HepG2 (cell line): ENCODE results near the gene CHAF1A. TPM values are rescaled to one million over a fixed set of nuclear protein-coding genes. Genes with fewer than 3 reads are reported as not detected.

Experiments
- EZH2 ChIP-seq: conservative IDR thresholded peaks from 2 replicates; pipeline ENCODE4 v1.6.1; 2012; ENCODE audit warnings: mild to moderate bottlenecking, low read depth, low read length, moderate library complexity
- KDM6A ChIP-seq: IDR thresholded peaks from 2 replicates; pipeline ENCODE4 v1.6.1; 2016; ENCODE audit warnings: low read depth
- KMT2B ChIP-seq: IDR thresholded peaks from 2 replicates; pipeline ENCODE4 v1.6.1; 2016; ENCODE audit warnings: missing genetic modification reagents, missing compliant biosample characterization
- RAD51 ChIP-seq: fragments of 450-650 bp; IDR thresholded peaks from 2 replicates; pipeline ENCODE4 v1.6.1; 2016; ENCODE audit warnings: borderline replicate concordance
- SATB2 ChIP-seq: sonication (generic); formaldehyde crosslinking; IDR thresholded peaks from 2 replicates; pipeline ENCODE4 v1.5.0; 2020; ENCODE audit warnings: missing genetic modification reagents
- SNRNP70 ChIP-seq: fragments of 200-400 bp; formaldehyde crosslinking; IDR thresholded peaks from 2 replicates; pipeline ENCODE4 v1.6.1; 2017; ENCODE audit warnings: mild to moderate bottlenecking, low read depth, low read length, moderate library complexity
- ZNF12 ChIP-seq: sonication (generic); formaldehyde crosslinking; IDR thresholded peaks from 2 replicates; pipeline ENCODE4 v1.5.0; 2020; ENCODE audit warnings: missing genetic modification reagents
- ZNF367 ChIP-seq: sonication (generic); formaldehyde crosslinking; IDR thresholded peaks from 2 replicates; pipeline ENCODE4 v1.4.0; 2020; ENCODE audit warnings: missing genetic modification reagents, borderline replicate concordance
- ZNF629 ChIP-seq: sonication (generic); formaldehyde crosslinking; conservative IDR thresholded peaks from 2 replicates; pipeline ENCODE4 v1.5.0; 2020; ENCODE audit warnings: missing genetic modification reagents
- ZNF879 ChIP-seq: sonication (generic); formaldehyde crosslinking; IDR thresholded peaks from 2 replicates; pipeline ENCODE4 v1.8.1; 2023; ENCODE audit warnings: missing genetic modification reagents
- polyA plus RNA-seq, 8 experiments: library from polyadenylated mRNA; depleted of rRNA in 3 of 8; stranded (reverse) in 7 of 8; unstranded in 1 of 8; fragments of >200 nt; fragmentation: Illumina TruSeq in 4 of 8; extraction: Trizol in 4 of 8; gene quantifications; 2 replicates each; pipeline versions ENCODE4 v1.2.1 to v1.2.3, GENCODE V29; 2011 to 2016; ENCODE audit warnings: low read depth in 4 of 8, missing spikeins in 1 of 8, mixed read lengths in 1 of 8; ENCODE audit not compliant: insufficient read depth in 1 of 8
- total RNA-seq, 5 experiments: library from RNA; depleted of rRNA; stranded (reverse); fragments of >200 nt; fragmentation: Illumina TruSeq; extraction: Trizol; gene quantifications; 2 replicates each; pipeline ENCODE4 v1.2.3, GENCODE V29; 2016; ENCODE audit warnings: low read depth in 1 of 5
- TF ChIP-seq, protein P1 (sequence below): IDR thresholded peaks from 2 replicates; pipeline ENCODE4 v1.6.1; 2016; ENCODE audit warnings: low read depth
- TF ChIP-seq, protein P2 (sequence below), 2 experiments: fragments of 450-650 bp in 1 of 2; sonication (generic) in 1 of 2; formaldehyde crosslinking; IDR thresholded peaks; 2 replicates each; pipeline versions ENCODE4 v1.5.0 to v1.8.0; 2020 to 2022; ENCODE audit warnings: mild to moderate bottlenecking in 1 of 2, missing genetic modification reagents in 1 of 2
- TF ChIP-seq, protein P3 (sequence below): sonication (generic); formaldehyde crosslinking; IDR thresholded peaks from 2 replicates; pipeline ENCODE4 v1.4.0; 2020; ENCODE audit warnings: mild to moderate bottlenecking, low read depth, missing genetic modification reagents
- TF ChIP-seq, protein P4 (sequence below): sonication (generic); formaldehyde crosslinking; IDR thresholded peaks from 2 replicates; pipeline ENCODE4 v1.8.0; 2022; ENCODE audit warnings: mild to moderate bottlenecking, missing genetic modification reagents
- TF ChIP-seq, protein P5 (sequence below): sonication (generic); formaldehyde crosslinking; IDR thresholded peaks from 2 replicates; pipeline ENCODE4 v1.4.0; 2020; ENCODE audit warnings: missing genetic modification reagents, mild to moderate bottlenecking, borderline replicate concordance
- TF ChIP-seq, protein P6 (sequence below): IDR thresholded peaks from 2 replicates; pipeline ENCODE4 v1.6.1; 2016; ENCODE audit warnings: low read depth, control low read depth
- TF ChIP-seq, protein P7 (sequence below): sonication (generic); formaldehyde crosslinking; IDR thresholded peaks from 2 replicates; pipeline ENCODE4 v1.5.1; 2020; ENCODE audit warnings: missing genetic modification reagents, mild to moderate bottlenecking, borderline replicate concordance

The CHAF1A gene
- total and polyA plus RNA-seq, 2 of the 13 experiments (the other 11 are each of a cell fraction or from before 2014, with no cell fraction given) = 11.0 to 34.8 TPM

DNA sequence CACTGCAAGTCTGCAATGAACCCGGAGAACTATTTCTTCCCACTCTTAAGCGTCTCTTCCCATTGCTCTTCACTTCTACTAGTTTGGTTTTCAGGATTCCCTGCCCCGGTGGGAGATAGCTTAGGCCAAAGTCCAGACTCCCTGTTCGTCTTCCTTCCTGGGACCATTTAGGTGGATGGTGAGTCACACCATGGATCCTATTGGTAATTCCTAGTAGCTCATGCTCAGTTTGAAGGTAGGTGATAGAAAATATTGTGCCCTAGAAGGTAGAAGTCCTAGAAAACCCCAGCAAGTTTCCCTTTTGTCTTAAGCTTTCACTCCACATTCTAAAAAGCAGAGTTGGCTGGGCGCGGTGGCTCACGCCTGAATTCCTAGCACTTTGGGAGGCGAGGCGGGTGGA lies 13.8 kb downstream of the CHAF1A start (continued):
- TF ChIP-seq, protein P1, sequence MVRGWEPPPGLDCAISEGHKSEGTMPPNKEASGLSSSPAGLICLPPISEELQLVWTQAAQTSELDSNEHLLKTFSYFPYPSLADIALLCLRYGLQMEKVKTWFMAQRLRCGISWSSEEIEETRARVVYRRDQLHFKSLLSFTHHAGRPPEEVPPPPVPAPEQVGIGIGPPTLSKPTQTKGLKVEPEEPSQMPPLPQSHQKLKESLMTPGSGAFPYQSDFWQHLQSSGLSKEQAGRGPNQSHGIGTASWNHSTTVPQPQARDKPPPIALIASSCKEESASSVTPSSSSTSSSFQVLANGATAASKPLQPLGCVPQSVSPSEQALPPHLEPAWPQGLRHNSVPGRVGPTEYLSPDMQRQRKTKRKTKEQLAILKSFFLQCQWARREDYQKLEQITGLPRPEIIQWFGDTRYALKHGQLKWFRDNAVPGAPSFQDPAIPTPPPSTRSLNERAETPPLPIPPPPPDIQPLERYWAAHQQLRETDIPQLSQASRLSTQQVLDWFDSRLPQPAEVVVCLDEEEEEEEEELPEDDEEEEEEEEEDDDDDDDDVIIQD = 0 out of 2 replicates have a peak, but pooled peaks have one; percentile 23
- TF ChIP-seq ZNF12 (CRISPR knock-in tag) = no peak
- TF ChIP-seq, protein P2, sequence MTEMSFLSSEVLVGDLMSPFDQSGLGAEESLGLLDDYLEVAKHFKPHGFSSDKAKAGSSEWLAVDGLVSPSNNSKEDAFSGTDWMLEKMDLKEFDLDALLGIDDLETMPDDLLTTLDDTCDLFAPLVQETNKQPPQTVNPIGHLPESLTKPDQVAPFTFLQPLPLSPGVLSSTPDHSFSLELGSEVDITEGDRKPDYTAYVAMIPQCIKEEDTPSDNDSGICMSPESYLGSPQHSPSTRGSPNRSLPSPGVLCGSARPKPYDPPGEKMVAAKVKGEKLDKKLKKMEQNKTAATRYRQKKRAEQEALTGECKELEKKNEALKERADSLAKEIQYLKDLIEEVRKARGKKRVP (CRISPR knock-in tag; IDR thresholded peaks at IDR 0.05) = peak in 1 of 2 experiments; percentile 36; a peak in 1 of 4 replicates
- no peak for TF ChIP-seq EZH2
- TF ChIP-seq, protein P3, sequence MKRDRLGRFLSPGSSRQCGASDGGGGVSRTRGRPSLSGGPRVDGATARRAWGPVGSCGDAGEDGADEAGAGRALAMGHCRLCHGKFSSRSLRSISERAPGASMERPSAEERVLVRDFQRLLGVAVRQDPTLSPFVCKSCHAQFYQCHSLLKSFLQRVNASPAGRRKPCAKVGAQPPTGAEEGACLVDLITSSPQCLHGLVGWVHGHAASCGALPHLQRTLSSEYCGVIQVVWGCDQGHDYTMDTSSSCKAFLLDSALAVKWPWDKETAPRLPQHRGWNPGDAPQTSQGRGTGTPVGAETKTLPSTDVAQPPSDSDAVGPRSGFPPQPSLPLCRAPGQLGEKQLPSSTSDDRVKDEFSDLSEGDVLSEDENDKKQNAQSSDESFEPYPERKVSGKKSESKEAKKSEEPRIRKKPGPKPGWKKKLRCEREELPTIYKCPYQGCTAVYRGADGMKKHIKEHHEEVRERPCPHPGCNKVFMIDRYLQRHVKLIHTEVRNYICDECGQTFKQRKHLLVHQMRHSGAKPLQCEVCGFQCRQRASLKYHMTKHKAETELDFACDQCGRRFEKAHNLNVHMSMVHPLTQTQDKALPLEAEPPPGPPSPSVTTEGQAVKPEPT (CRISPR knock-in tag) = no peak
- no peak for TF ChIP-seq ZNF367 (CRISPR knock-in tag)
- TF ChIP-seq, protein P4, sequence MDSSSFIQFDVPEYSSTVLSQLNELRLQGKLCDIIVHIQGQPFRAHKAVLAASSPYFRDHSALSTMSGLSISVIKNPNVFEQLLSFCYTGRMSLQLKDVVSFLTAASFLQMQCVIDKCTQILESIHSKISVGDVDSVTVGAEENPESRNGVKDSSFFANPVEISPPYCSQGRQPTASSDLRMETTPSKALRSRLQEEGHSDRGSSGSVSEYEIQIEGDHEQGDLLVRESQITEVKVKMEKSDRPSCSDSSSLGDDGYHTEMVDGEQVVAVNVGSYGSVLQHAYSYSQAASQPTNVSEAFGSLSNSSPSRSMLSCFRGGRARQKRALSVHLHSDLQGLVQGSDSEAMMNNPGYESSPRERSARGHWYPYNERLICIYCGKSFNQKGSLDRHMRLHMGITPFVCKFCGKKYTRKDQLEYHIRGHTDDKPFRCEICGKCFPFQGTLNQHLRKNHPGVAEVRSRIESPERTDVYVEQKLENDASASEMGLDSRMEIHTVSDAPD = 0 out of 2 replicates have a peak, but pooled peaks have one; percentile 47
- TF ChIP-seq, protein P5, sequence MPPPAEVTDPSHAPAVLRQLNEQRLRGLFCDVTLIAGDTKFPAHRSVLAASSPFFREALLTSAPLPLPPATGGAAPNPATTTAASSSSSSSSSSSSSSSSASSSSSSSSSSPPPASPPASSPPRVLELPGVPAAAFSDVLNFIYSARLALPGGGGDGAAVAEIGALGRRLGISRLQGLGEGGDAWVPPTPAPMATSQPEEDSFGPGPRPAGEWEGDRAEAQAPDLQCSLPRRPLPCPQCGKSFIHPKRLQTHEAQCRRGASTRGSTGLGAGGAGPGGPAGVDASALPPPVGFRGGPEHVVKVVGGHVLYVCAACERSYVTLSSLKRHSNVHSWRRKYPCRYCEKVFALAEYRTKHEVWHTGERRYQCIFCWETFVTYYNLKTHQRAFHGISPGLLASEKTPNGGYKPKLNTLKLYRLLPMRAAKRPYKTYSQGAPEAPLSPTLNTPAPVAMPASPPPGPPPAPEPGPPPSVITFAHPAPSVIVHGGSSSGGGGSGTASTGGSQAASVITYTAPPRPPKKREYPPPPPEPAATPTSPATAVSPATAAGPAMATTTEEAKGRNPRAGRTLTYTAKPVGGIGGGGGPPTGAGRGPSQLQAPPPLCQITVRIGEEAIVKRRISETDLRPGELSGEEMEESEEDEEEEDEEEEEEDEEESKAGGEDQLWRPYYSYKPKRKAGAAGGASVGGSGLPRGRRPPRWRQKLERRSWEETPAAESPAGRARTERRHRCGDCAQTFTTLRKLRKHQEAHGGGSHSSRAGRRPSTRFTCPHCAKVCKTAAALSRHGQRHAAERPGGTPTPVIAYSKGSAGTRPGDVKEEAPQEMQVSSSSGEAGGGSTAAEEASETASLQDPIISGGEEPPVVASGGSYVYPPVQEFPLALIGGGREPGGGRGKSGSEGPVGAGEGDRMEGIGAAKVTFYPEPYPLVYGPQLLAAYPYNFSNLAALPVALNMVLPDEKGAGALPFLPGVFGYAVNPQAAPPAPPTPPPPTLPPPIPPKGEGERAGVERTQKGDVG = no peak
- no peak for TF ChIP-seq SATB2 (CRISPR knock-in tag)
- TF ChIP-seq KDM6A = peak; percentile 44; the same call in 1 of the 2 replicates
- no peak for TF ChIP-seq SNRNP70
- TF ChIP-seq ZNF629 = 0 out of 2 replicates have a peak, but pooled peaks have one; percentile 10
- TF ChIP-seq ZNF879 (CRISPR knock-in tag) = no peak
- TF ChIP-seq, protein P6, sequence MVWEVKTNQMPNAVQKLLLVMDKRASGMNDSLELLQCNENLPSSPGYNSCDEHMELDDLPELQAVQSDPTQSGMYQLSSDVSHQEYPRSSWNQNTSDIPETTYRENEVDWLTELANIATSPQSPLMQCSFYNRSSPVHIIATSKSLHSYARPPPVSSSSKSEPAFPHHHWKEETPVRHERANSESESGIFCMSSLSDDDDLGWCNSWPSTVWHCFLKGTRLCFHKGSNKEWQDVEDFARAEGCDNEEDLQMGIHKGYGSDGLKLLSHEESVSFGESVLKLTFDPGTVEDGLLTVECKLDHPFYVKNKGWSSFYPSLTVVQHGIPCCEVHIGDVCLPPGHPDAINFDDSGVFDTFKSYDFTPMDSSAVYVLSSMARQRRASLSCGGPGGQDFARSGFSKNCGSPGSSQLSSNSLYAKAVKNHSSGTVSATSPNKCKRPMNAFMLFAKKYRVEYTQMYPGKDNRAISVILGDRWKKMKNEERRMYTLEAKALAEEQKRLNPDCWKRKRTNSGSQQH = no peak
- TF ChIP-seq, protein P7, sequence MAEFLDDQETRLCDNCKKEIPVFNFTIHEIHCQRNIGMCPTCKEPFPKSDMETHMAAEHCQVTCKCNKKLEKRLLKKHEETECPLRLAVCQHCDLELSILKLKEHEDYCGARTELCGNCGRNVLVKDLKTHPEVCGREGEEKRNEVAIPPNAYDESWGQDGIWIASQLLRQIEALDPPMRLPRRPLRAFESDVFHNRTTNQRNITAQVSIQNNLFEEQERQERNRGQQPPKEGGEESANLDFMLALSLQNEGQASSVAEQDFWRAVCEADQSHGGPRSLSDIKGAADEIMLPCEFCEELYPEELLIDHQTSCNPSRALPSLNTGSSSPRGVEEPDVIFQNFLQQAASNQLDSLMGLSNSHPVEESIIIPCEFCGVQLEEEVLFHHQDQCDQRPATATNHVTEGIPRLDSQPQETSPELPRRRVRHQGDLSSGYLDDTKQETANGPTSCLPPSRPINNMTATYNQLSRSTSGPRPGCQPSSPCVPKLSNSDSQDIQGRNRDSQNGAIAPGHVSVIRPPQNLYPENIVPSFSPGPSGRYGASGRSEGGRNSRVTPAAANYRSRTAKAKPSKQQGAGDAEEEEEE (CRISPR knock-in tag) = no peak
- no peak for TF ChIP-seq RAD51
- TF ChIP-seq KMT2B (CRISPR knock-in tag) = no peak
